ENCODE results near the gene KAT5. TPM values are rescaled to one million over a fixed set of nuclear protein-coding genes. Genes with fewer than 3 reads are reported as not detected.

KAT5 gene
- total RNA-seq, 1 experiment from 2014 or later, result 56.6 TPM

DNA sequence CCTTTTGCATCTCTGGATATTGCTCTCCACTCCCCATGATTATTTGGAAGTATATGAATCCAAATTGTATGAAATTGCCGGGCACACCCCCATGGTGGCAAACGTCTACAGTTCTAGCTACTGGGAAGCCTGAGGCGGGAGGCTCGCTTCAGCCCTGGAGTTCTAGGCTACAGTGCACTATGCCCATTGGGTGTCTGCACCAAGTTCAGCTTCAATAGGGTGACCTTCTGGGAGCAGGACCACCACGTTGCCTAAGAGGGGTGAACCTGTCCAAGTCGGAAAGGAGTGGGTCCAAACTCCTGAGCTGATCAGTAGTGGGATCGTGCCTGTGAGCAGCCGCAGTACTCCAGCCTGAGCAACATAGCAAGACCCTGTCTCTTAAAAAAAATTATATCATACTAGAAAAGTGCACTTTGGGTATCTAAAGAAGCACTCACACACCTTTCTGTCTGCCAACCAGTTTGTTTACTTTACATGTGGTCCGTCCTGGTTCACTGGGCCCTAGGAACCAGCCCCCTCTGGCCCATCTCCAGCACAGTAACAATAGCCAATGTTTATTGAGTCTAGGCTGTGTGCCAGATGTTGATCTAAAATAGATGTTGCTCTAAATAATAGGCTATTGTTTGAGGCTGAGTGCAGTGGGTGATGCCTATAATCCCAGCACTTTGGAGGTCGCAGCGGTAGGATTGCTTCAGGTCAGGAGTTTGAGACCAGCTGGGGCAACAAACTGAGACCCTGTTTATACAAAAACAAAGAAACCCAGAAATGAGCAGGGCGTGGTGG is 16.4 kb upstream of the KAT5 start:
- TF ChIP-seq FOXP1 (CRISPR knock-in tag; IDR thresholded peaks at IDR 0.05; ENCODE audit: borderline replicate concordance) (no peak), KAT7 (CRISPR knock-in tag; IDR thresholded peaks at IDR 0.05; ENCODE audit: borderline replicate concordance) (no peak), ARID4B (CRISPR knock-in tag; IDR thresholded peaks at IDR 0.05; ENCODE audit: borderline replicate concordance) (no peak), CREB1 (CRISPR knock-in tag; IDR thresholded peaks at IDR 0.05) (no peak), GABPB1 (CRISPR knock-in tag; IDR thresholded peaks at IDR 0.05) (no peak)
- Mint-ChIP-seq H3K27ac (no peak overlapping the region), H3K27me3 (ENCODE audit: low read depth) (peaks cover 12% of the 10 kb centered on the region), H3K36me3 (no peaks in the 10 kb centered on the region), H3K9me3 (peaks cover 13% of the 10 kb centered on the region), H3K4me3 (no peak overlapping the region), H3K4me1 (peaks cover 3% of the 10 kb centered on the region; the same call in 1 of the 2 replicates)
- ATAC-seq, result no peak
- ChIA-PET POLR2A (no interaction called here), CTCF (interaction anchor here (2.1 kb wide), 1 partner anchor 84 kb away, joined by 6 read pairs; no protein-coding TSS in a partner anchor)
- no peak for DNase-seq (ENCODE audit: low spot score)

DNA sequence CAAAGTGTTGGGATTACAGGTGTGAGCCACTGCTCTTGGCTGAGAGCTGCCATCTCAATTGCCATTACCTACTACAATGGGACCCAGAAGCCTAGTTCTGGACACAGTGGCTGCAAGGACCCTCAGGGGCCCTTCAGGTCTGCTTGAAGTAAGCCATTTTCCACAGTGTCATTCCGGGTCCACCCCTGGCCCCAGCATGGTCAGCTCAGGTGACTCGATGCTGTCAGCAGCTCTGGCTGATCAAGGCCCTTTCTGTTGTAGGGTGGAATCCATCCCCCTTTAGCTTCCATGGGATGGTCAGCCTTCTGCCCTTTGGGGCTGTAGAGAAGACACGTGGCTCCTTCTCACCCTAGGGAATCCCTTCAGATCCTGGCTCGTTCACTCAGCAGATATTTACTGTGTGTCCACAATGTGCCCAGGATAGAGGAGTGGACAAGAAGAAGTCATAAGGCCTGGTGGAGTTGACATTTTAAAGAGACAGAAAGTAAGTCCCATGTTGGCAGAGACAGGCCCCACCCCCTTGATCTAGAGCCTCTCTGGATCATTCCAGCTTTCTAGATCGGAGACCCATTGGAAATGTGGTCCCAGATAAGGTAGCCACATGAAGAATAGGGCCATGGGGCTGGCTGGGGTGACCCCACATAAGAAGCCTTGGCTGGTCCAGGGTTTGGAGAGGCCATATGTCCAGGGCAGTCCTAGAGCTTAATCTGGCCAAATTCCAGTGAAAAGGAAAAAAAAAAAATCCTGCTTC is 15.1 kb upstream of the KAT5 start:
- TF ChIP-seq, protein P1, sequence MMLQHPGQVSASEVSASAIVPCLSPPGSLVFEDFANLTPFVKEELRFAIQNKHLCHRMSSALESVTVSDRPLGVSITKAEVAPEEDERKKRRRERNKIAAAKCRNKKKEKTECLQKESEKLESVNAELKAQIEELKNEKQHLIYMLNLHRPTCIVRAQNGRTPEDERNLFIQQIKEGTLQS (CRISPR knock-in tag; conservative IDR thresholded peaks at IDR 0.05), result no peak
- Mint-ChIP-seq H3K27me3 (ENCODE audit: low read depth) (peaks cover 14% of the 10 kb centered on the region), H3K4me3 (no peak overlapping the region), H3K9me3 (peaks cover 17% of the 10 kb centered on the region), H3K4me1 (peaks cover 3% of the 10 kb centered on the region; the same call in 1 of the 2 replicates), H3K36me3 (no peaks in the 10 kb centered on the region), H3K27ac (no peak overlapping the region)
- DNase-seq (ENCODE audit: low spot score), result no peak
- no peak for ATAC-seq
- POLR2A ChIA-PET, result no interaction called here
- CTCF ChIA-PET, result interaction anchor here (0.8 to 1.3 kb wide), 2 partner anchors 30 to 83 kb away, joined by 4 to 11 read pairs; no protein-coding TSS in a partner anchor

DNA sequence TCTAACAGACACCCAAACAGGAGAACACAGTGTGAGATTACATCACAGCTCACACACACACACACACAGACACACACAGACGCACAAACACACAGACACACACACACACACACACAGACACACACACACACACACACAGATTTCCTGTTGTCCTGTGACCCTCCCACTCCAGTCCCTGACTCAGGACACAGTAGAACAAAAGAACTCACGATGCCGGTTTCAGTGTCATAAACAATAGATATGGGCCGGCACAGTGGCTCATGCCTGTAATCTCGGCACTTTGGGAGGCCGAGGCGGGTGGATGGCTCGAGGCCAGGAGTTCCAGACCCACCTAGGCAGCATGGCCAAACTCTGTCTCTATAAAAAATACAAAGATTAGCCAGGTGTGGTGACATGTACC is 13.8 kb upstream of the KAT5 start:
- Mint-ChIP-seq H3K27me3 (ENCODE audit: low read depth) (peaks cover 14% of the 10 kb centered on the region), H3K27ac (no peak overlapping the region), H3K4me1 (no peaks in the 10 kb centered on the region; the same call in 1 of the 2 replicates), H3K4me3 (no peak overlapping the region), H3K36me3 (no peaks in the 10 kb centered on the region), H3K9me3 (peaks cover 17% of the 10 kb centered on the region)
- DNase-seq (ENCODE audit: low spot score) (no peak), ATAC-seq (no peak)
- POLR2A ChIA-PET, result interaction anchor here (0.6 kb wide), 1 partner anchor 21 kb away, joined by 3 read pairs; no protein-coding TSS in a partner anchor
- CTCF ChIA-PET, result interaction anchor here (0.7 to 1.3 kb wide), 2 partner anchors 28 to 129 kb away, joined by 3 to 11 read pairs; no protein-coding TSS in a partner anchor
- TF ChIP-seq GTF2I (CRISPR knock-in tag; conservative IDR thresholded peaks at IDR 0.05), result no peak
- no peak for TF ChIP-seq IRF1 (CRISPR knock-in tag; IDR thresholded peaks at IDR 0.05)
- TF ChIP-seq ZMAT4 (CRISPR knock-in tag; IDR thresholded peaks at IDR 0.05), result no peak
- TF ChIP-seq TEAD1 (CRISPR knock-in tag; IDR thresholded peaks at IDR 0.05), result no peak
- no peak for TF ChIP-seq SP1 (CRISPR knock-in tag; conservative IDR thresholded peaks at IDR 0.05)
- no peak for TF ChIP-seq TP53 (CRISPR knock-in tag; IDR thresholded peaks at IDR 0.05)
- no peak for TF ChIP-seq ATF1 (CRISPR knock-in tag; IDR thresholded peaks at IDR 0.05)
- no peak for TF ChIP-seq ARID4B (CRISPR knock-in tag; IDR thresholded peaks at IDR 0.05; ENCODE audit: borderline replicate concordance)
- no peak for TF ChIP-seq STAT6 (CRISPR knock-in tag; conservative IDR thresholded peaks at IDR 0.05; ENCODE audit: low read depth)
- TF ChIP-seq PRRX2 (CRISPR knock-in tag; IDR thresholded peaks at IDR 0.05), result no peak

Data from WTC11 (cell line).